Transverse colon (tissue), 4 donors: ENCODE data around the gene NAA38. TPM values are rescaled to one million over a fixed set of nuclear protein-coding genes. Genes with fewer than 3 reads are reported as not detected.
"Not testable (repeated sequence)": the region's sequence is repeated elsewhere in the genome, so short reads cannot be mapped to it uniquely, and the experiment has no call there.

Experiments used
- DNase-seq: peaks from one replicate; pipeline ENCODE4 v3.0.0-alpha.2; 2019
- H3K27ac ChIP-seq, 4 donors: fragments of 200-600 bp; sonication (generic); 2 replicates each; pipeline ENCODE4 v1.5.1; 2016 to 2018; ENCODE audit warnings: inconsistent platforms in 4 of 4
- H3K27me3 ChIP-seq: fragments of 200-600 bp; sonication (generic); 2 replicates; pipeline ENCODE4 v1.5.1; 2017; ENCODE audit warnings: inconsistent platforms
- H3K36me3 ChIP-seq, 4 donors: fragments of 200-600 bp; sonication (generic); 2 replicates each; pipeline ENCODE4 v1.5.1; 2017 to 2019; ENCODE audit warnings: inconsistent platforms in 4 of 4
- H3K4me1 ChIP-seq, 4 donors: fragments of 200-600 bp; sonication (generic); 2 replicates each; pipeline ENCODE4 v1.5.1; 2017 to 2020; ENCODE audit warnings: inconsistent platforms in 4 of 4
- H3K4me3 ChIP-seq, 4 donors: fragments of 200-600 bp; sonication (generic); 1 replicate in 1 of 4; 2 replicates in 3 of 4; pipeline versions ENCODE4 v1.5.1 to v1.6.1; 2017 to 2019; ENCODE audit warnings: inconsistent platforms in 4 of 4
- H3K9me3 ChIP-seq, 2 donors: fragments of 200-600 bp; sonication (generic); 2 replicates each; pipeline ENCODE4 v1.5.1; 2017 to 2019; ENCODE audit warnings: inconsistent platforms in 2 of 2
- EP300 ChIP-seq: sonication (generic); formaldehyde crosslinking; IDR thresholded peaks from one replicate; pipeline ENCODE4 v1.6.1; 2017; ENCODE audit warnings: antibody characterized with exemption, low read depth
- POLR2A ChIP-seq: fragments of 450-650 bp; IDR thresholded peaks from one replicate; pipeline ENCODE4 v1.6.1; 2016; ENCODE audit warnings: antibody characterized with exemption, mild to moderate bottlenecking, moderate library complexity
- POLR2AphosphoS5 ChIP-seq, 3 donors: sonication (generic); formaldehyde crosslinking; IDR thresholded peaks; one replicate each; pipeline ENCODE4 v1.6.1; 2016; ENCODE audit warnings: antibody characterized with exemption in 3 of 3
- WGBS, 2 donors: methylation state at CpG; one replicate each; pipeline ENCODE4 v1.1.5; 2018; ENCODE audit warnings: low coverage in 1 of 2; 5-methylcytosine and 5-hydroxymethylcytosine counted together
- in situ Hi-C, 4 donors: fragments of 200-750 bp; cut with MboI; loops; one replicate each; pipeline versions ENCODE4 v1.15.0 to v1.15.1; 2017; ENCODE audit warnings: low sequenced_read_pairs in 3 of 4, low pct_ligation_motif_present in 1 of 4, low pct_unique_long_range_greater_than_20kb in 1 of 4
- intact Hi-C: fragments of 100-400 bp; cut with DNase I; formaldehyde crosslinking; loops from one replicate; pipeline ENCODE4 v1.15.1; 2023; ENCODE audit warnings: low total_unique reads
- small RNA-seq, 4 donors: library from RNA; depleted of rRNA; stranded (forward); fragments of <200 nt; gene quantifications; one replicate each; pipeline ENCODE3, GENCODE V24; 2016
- total RNA-seq, 4 donors: library from RNA; depleted of rRNA; stranded (reverse); fragments of >200 nt; gene quantifications; one replicate each; pipeline ENCODE4 v1.1.0, GENCODE V29; 2016
- TF ChIP-seq, protein P1 (sequence below), 5 experiments: fragments of 200-600 bp in 3 of 5; fragments of 450-650 bp in 2 of 5; sonication (generic) in 3 of 5; IDR thresholded peaks; 1 replicate in 2 of 5; 2 replicates in 3 of 5; pipeline ENCODE4 v1.5.1; 2016 to 2017; ENCODE audit warnings: antibody characterized with exemption in 5 of 5, inconsistent platforms in 3 of 5, mild to moderate bottlenecking in 2 of 5, moderate library complexity in 1 of 5

The NAA38 gene
- total RNA-seq, 4 donors from 2014 or later = 59.8 to 95.3 (median 86.5) TPM

DNA sequence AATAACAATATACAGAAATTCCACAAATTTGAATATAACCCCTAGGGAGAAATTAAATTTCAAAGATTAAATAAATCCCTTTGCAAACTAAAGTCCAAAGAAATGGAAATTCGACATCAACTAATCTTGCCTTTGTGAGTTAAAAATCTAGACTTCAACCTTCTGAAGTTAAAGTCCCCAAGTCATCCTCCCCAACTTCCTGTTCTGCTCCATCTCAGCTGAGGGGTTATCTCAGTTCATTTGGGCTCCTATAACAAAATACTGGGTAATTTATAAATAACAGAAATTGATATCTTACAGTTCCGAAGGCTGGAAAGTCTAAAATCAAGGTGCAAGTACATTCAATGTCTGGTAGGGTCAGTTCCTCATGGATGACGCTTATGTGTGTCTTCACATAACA is 46.1 kb downstream of the NAA38 start:
- Histone ChIP-seq H3K27me3 (peaks cover 6% of the 10 kb centered on the region), H3K27ac (no peak overlapping the region), H3K4me3 (no peak overlapping the region), H3K4me1 (no peaks in the 10 kb centered on the region), H3K9me3 (no peaks in the 10 kb centered on the region), H3K36me3 (no peaks in the 10 kb centered on the region)
- intact Hi-C loops (no loop called here), in situ Hi-C loops (loop anchor here in 1 of 4 donors (10.0 kb wide), 1 partner anchor 66 kb away; no protein-coding TSS in a partner anchor)
- WGBS, 2 donors = 79 to 84% methylated on average over 3 of the region's 3 CpGs
- no peak for TF ChIP-seq POLR2A
- TF ChIP-seq POLR2AphosphoS5 (IDR thresholded peaks at IDR 0.05) = no peak
- TF ChIP-seq EP300 = no peak
- TF ChIP-seq, protein P1, sequence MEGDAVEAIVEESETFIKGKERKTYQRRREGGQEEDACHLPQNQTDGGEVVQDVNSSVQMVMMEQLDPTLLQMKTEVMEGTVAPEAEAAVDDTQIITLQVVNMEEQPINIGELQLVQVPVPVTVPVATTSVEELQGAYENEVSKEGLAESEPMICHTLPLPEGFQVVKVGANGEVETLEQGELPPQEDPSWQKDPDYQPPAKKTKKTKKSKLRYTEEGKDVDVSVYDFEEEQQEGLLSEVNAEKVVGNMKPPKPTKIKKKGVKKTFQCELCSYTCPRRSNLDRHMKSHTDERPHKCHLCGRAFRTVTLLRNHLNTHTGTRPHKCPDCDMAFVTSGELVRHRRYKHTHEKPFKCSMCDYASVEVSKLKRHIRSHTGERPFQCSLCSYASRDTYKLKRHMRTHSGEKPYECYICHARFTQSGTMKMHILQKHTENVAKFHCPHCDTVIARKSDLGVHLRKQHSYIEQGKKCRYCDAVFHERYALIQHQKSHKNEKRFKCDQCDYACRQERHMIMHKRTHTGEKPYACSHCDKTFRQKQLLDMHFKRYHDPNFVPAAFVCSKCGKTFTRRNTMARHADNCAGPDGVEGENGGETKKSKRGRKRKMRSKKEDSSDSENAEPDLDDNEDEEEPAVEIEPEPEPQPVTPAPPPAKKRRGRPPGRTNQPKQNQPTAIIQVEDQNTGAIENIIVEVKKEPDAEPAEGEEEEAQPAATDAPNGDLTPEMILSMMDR (IDR thresholded peaks at IDR 0.05) = no peak
- DNase-seq = no peak

DNA sequence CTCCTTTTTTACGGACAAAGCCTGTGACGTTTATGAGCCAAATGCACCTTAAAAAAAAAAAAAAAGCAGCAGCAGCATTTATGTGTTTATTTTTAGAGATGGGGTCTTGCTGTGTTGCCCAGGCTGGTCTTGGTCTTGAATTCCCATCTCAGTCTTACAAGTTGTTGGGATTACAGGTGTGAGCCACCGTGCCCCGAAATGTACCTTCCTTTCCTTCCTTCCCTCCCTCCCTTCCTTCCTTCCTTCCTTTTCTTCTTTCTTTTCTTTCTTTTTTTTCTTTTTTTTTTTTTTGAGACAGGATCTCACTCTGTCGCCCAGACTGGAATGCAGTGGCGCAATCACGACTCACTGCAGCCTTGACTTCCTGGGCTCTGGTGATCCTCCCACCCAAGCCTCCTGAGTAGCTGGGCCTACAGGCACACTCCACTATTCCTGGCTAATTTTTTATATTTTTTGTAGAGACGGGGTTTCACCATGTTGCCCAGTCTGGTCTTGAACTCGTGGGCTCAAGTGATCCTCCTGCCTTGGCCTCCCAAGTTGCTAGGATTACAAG is 47.5 kb downstream of the NAA38 start:
- H3K9me3 ChIP-seq, intact Hi-C loops: not testable (repeated sequence)

DNA sequence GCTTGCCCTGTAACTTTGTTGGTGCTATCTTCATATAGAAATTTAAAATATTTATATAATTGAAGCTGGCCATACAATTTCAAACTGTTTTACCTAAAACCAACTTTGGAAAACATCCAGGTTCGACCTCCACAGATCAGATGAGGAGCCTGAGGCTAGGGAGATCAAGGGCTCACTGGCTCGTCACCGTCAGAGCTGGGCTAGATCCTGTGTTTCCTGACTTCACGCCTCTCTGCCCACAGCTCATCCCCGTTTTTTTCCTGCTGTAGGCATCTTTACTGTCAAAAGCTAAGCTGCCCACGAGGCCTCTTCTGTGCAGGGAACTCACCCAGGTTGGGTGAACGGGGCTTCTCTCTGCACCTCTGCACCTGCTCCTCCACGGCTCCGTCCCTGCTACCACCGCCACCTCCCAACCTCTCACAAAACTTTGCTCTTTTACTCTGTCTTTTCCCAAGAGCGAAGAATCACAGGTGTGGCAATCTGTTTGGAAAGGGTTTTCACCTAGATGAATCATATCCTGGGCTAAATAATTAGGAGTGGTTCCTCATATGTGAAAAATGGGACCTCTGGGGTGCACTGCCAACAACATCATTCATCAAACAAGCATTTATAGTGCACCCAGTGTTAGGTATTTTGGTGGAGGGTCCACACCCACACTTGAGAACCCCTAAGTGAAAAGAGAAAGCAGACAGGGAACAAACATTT is 48.1 kb downstream of the NAA38 start:
- 68 to 73% methylated on average over 10 to 11 of the region's 11 CpGs for WGBS, 2 donors
- peaks cover 6% of the 10 kb centered on the region for H3K27me3 ChIP-seq
- TF ChIP-seq POLR2AphosphoS5 (IDR thresholded peaks at IDR 0.05) (no peak), POLR2A (no peak), EP300 (no peak)
- TF ChIP-seq, protein P1 (IDR thresholded peaks at IDR 0.05) = no peak
- H3K36me3 ChIP-seq = no peaks in the 10 kb centered on the region
- no peak overlapping the region for H3K27ac ChIP-seq
- intact Hi-C loops = no loop called here
- no peak overlapping the region for H3K4me3 ChIP-seq
- no peaks in the 10 kb centered on the region for H3K9me3 ChIP-seq
- in situ Hi-C loops = no loop called here
- no peak for DNase-seq
- H3K4me1 ChIP-seq = peaks cover 0 to 8% (median 4%) of the 10 kb centered on the region in 4 donors

More for the DNA sequence above, 47.5 kb downstream of the NAA38 start:
- H3K4me3 ChIP-seq, H3K27me3 ChIP-seq, H3K36me3 ChIP-seq, H3K4me1 ChIP-seq, H3K27ac ChIP-seq, DNase-seq: not testable (repeated sequence)
- in situ Hi-C loops = loop anchor here in 1 of 4 donors (10.0 kb wide), 1 partner anchor 65 kb away; no protein-coding TSS in a partner anchor
- 67 to 81% methylated on average over 2 to 9 of the region's 9 CpGs for WGBS, 2 donors

DNA sequence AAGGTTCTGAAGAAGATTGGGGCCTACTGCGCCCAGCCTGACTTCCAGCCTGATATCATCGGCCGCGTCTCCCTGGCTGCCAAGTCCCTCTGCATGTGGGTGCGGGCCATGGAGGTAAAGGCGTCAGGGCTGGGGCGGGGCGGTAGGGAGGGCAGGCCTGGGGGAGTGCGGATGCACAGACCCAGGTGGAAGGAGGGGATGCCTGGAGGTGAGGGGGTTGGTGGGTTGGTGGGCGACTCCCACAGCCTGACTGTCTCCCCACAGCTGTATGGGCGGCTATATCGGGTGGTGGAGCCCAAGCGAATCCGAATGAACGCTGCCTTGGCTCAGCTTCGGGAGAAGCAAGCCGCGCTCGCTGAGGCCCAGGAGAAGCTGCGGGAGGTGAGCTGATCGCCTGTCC is 50.2 kb downstream of the NAA38 start:
- 47 to 90% methylated on average over 6 to 21 of the region's 21 CpGs for WGBS, 2 donors
- intact Hi-C loops = no loop called here
- no peak for DNase-seq

More for the DNA sequence above, 50.2 kb downstream of the NAA38 start:
- TF ChIP-seq EP300 = no peak
- no peak for TF ChIP-seq POLR2AphosphoS5 (IDR thresholded peaks at IDR 0.05)
- TF ChIP-seq, protein P1 (IDR thresholded peaks at IDR 0.05) = no peak
- no peak for TF ChIP-seq POLR2A
- no peaks in the 10 kb centered on the region for H3K9me3 ChIP-seq
- peaks cover 0 to 14% (median 4%) of the 10 kb centered on the region in 4 donors for H3K4me1 ChIP-seq
- H3K4me3 ChIP-seq = no peak overlapping the region
- in situ Hi-C loops = no loop called here
- peaks cover 6% of the 10 kb centered on the region for H3K27me3 ChIP-seq
- no peaks in the 10 kb centered on the region for H3K36me3 ChIP-seq
- no peak overlapping the region for H3K27ac ChIP-seq

Small RNA genes within 50 kb of the gene (small RNA-seq; reads per million reads assigned to genes)
- 0.24 to 2.2 (median 0.65) reads per million in 4 donors for gene SCARNA21

Other genes starting within 250 kb of the NAA38 start
- gene FXR2, start 242.7 kb downstream of the NAA38 start, total RNA-seq = 10 to 100 TPM; 11.7 to 25.4 (median 22.4) TPM
- 100 to 1,000 TPM in 1 of 4 donors, 10 to 100 TPM in 3; 21.7 to 106 (median 67.7) TPM for gene SAT2, start 229.7 kb downstream of the NAA38 start, total RNA-seq
- gene SHBG, start 227.4 kb downstream of the NAA38 start, total RNA-seq = under 1 TPM in 2 of 4 donors, not detected in 2; 0.32 to 0.41 TPM
- gene ATP1B2, start 206.6 kb downstream of the NAA38 start, total RNA-seq = 10 to 100 TPM in 1 of 4 donors, 1 to 10 TPM in 1, under 1 TPM in 2; 0.40 to 20.6 (median 2.3) TPM
- 10 to 100 TPM; 27.9 to 49.7 (median 31.7) TPM for gene TP53, start 170.1 kb downstream of the NAA38 start, total RNA-seq
- 10 to 100 TPM in 1 of 4 donors, 1 to 10 TPM in 3; 3.7 to 33.0 (median 6.0) TPM for gene WRAP53, start 169.1 kb downstream of the NAA38 start, total RNA-seq
- under 1 TPM in 2 of 4 donors, not detected in 2; 0.32 to 0.41 TPM for gene EFNB3, start 152.4 kb downstream of the NAA38 start, total RNA-seq
- under 1 TPM; under 0.01 to 0.55 (median 0.18) TPM for gene DNAH2, start 139.8 kb downstream of the NAA38 start, total RNA-seq
- gene KDM6B, start 23.3 kb downstream of the NAA38 start, total RNA-seq = 10 to 100 TPM; 18.3 to 33.7 (median 30.2) TPM
- 10 to 100 TPM in 1 of 4 donors, 1 to 10 TPM in 3; 2.4 to 13.1 (median 6.8) TPM for gene TMEM88, start 2.5 kb downstream of the NAA38 start, total RNA-seq
- gene CYB5D1, start 444 bp upstream of the NAA38 start, total RNA-seq = 10 to 100 TPM in 1 of 4 donors, 1 to 10 TPM in 2, not detected in 1; 4.9 to 50.4 (median 9.6) TPM
- gene CHD3, start 31.2 kb upstream of the NAA38 start, total RNA-seq = 10 to 100 TPM; 53.0 to 71.6 (median 62.0) TPM
- gene RNF227, start 58.7 kb upstream of the NAA38 start, total RNA-seq = 1 to 10 TPM in 2 of 4 donors, under 1 TPM in 1, not detected in 1; 0.75 to 3.4 (median 2.7) TPM
- 1 to 10 TPM in 1 of 4 donors, under 1 TPM in 2, not detected in 1; 0.40 to 1.6 (median 0.82) TPM for gene KCNAB3, start 72.3 kb upstream of the NAA38 start, total RNA-seq
- 10 to 100 TPM; 42.7 to 70.9 (median 68.8) TPM for gene TRAPPC1, start 74.4 kb upstream of the NAA38 start, total RNA-seq
- 10 to 100 TPM; 22.7 to 62.1 (median 31.6) TPM for gene CNTROB, start 74.6 kb upstream of the NAA38 start, total RNA-seq
- under 1 TPM in 1 of 4 donors, not detected in 3; 0.14 TPM for gene GUCY2D, start 145.1 kb upstream of the NAA38 start, total RNA-seq
- gene ALOX15B, start 181.5 kb upstream of the NAA38 start, total RNA-seq = 10 to 100 TPM in 1 of 4 donors, 1 to 10 TPM in 3; 3.3 to 44.4 (median 5.4) TPM
- not detected for gene ALOX12B, start 230.2 kb upstream of the NAA38 start, total RNA-seq